ENCODE data around the gene KIAA0319L.
"Not testable (repeated sequence)": the region's sequence is repeated elsewhere in the genome, so short reads cannot be mapped to it uniquely, and the experiment has no call there.

Gene KIAA0319L

DNA sequence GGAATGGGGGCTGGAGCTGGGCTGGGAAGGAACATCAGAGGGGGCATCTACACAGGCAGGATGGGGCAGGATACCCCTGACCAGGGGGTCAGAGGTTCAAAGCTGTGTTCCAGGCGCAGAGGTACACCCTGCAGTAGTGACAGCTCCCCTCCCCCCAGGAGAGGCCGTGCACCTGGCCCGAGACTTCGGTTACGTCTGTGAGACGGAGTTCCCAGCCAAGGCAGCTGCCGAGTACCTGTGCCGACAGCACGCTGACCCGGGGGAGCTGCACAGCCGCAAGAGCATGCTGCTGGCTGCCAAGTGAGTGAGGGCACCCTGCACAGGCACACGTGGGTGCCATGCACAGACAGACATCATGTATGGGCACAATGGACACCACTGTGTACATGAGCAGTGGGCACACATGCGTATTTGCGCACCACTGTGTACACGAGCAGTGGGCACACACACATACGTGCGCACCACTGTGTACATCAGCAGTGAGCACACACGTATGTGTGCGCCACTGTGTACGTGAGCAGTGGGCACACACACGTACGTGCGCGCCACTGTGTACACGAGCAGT lies 33.4 kb upstream of the KIAA0319L start:
- no peak overlapping the region for H3K4me3 ChIP-seq (ENCODE audit: low read length)
- TF ChIP-seq, protein P1, sequence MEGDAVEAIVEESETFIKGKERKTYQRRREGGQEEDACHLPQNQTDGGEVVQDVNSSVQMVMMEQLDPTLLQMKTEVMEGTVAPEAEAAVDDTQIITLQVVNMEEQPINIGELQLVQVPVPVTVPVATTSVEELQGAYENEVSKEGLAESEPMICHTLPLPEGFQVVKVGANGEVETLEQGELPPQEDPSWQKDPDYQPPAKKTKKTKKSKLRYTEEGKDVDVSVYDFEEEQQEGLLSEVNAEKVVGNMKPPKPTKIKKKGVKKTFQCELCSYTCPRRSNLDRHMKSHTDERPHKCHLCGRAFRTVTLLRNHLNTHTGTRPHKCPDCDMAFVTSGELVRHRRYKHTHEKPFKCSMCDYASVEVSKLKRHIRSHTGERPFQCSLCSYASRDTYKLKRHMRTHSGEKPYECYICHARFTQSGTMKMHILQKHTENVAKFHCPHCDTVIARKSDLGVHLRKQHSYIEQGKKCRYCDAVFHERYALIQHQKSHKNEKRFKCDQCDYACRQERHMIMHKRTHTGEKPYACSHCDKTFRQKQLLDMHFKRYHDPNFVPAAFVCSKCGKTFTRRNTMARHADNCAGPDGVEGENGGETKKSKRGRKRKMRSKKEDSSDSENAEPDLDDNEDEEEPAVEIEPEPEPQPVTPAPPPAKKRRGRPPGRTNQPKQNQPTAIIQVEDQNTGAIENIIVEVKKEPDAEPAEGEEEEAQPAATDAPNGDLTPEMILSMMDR (conservative IDR thresholded peaks at IDR 0.05; ENCODE audit: low read depth, low read length), result no peak
- DNase-seq (ENCODE audit: low read depth), result no peak

DNA sequence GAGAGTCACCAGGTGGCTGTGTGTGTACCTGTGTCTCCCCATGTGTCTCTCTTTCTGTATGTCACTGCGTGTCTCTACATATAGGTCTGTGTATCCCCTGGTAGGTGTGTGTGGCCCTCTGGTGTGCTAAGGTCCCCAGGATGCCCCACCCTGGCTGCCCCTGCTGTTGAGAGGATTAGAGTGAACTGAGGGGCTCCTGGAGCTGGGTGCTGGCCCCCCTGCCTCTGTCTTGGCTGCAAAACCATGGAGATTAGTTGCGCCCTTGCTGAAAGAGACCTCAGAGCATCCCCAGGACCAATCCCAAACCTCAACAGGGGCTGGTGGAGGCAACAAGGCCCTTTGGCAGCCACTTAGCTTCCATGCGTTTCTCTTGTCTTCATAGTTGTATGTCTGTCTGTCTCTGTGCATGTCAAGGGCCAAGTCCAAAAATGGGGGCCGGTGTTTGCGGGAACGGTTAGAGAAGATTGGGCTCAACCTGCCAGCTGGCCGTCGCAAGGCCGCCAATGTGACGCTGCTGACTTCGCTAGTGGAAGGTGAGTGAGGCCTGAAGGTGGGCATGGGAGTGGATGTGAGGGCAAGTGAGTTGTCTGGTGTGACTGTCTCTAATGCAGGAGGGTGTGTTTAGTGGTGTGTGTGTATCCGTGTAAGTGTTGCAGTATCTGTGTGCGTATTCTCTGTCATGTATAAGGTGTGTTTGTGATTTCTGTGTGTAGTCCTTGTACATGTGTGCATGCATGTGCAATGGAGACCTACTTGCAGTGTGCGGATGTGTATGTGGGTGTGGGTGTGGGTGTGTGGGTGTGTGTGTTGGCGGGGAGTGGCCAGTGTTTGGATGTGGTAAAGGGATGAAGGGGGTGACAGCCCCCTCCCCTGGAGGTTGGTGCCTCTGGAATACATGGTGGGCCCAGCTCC lies 32.6 kb upstream of the KIAA0319L start:
- no peak for DNase-seq (ENCODE audit: low read depth)
- no peak overlapping the region for H3K4me3 ChIP-seq (ENCODE audit: low read length)
- TF ChIP-seq, protein P1 (conservative IDR thresholded peaks at IDR 0.05; ENCODE audit: low read depth, low read length), result no peak

DNA sequence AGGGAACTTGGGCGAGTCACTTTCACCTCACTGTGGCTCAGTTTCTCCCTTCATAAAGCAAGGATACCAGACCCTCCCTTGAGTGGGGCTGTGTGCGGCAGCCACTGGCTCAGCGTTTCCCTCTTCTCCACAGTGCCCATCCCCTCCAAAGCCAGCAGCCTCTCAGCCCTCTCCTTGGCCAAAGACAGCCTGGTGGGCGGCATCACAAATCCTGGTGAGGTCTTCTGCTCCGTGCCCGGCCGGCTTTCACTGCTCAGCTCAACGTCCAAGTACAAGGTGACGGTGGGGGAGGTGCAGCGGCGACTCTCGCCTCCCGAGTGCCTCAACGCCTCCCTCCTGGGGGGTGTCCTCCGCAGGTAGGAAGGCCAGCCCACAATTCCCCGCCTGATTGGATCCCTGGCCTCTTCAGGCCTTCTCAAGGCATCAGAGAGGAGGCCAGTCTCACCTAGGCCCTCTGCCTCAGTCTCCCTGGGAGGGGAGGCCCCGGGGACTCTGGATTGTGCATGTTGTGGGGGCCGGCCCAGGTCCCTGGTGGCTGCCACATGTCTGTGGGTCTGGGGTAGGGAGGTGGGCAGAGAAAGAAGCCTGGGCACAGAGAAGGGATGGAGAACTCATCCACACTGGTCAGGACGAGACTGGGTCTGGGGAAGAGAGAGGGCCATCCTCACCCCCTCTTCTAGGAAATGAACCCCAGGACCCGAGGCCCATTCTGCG lies 31.2 kb upstream of the KIAA0319L start:
- H3K4me3 ChIP-seq (ENCODE audit: low read length), result no peak overlapping the region
- DNase-seq (ENCODE audit: low read depth), result no peak
- TF ChIP-seq, protein P1 (conservative IDR thresholded peaks at IDR 0.05; ENCODE audit: low read depth, low read length), result no peak

DNA sequence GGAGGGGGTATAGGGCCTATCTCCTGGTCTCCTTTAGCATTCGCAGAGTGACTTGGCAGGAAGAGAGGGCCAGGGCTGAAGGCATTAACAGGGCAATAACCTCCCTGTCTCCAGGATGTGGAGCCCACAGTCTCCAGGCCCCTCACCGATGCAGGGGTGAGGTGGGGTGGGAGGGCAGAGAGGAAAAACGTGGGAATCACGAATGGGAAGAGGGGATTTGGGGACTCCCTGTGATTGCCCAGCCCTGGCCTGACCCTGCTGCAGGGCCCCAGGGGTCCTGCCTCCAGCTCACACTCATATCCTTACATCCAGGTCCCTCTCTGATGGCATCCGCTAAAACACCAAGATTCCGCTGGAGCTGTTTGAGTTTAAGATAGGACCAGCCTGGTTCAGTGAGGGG lies 30.5 kb upstream of the KIAA0319L start:
- H3K4me3 ChIP-seq (ENCODE audit: low read length), result no peak overlapping the region
- no peak for DNase-seq (ENCODE audit: low read depth)
- TF ChIP-seq, protein P1 (conservative IDR thresholded peaks at IDR 0.05; ENCODE audit: low read depth, low read length), result no peak

DNA sequence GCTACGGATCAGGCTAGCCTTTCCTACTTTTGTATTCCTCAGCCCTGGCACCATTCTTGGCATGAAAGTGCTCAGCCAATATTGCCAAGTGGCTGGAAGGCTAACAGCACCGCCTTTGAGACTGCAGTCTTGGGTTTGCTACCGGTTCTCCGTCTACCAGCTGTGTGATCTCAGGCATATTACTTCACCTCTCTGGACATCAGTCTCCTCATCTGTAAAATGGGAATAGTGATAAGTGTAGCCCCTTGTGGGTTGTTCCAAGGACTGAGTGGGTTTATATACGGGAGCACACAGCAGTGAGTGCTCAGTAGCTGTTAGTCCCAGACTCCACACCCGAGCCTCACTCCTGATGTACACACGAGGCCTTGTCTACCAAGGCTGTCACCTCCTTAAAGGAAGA lies 29.6 kb upstream of the KIAA0319L start:
- no peak for DNase-seq (ENCODE audit: low read depth)
- no peak overlapping the region for H3K4me3 ChIP-seq (ENCODE audit: low read length)
- TF ChIP-seq, protein P1 (conservative IDR thresholded peaks at IDR 0.05; ENCODE audit: low read depth, low read length), result no peak

DNA sequence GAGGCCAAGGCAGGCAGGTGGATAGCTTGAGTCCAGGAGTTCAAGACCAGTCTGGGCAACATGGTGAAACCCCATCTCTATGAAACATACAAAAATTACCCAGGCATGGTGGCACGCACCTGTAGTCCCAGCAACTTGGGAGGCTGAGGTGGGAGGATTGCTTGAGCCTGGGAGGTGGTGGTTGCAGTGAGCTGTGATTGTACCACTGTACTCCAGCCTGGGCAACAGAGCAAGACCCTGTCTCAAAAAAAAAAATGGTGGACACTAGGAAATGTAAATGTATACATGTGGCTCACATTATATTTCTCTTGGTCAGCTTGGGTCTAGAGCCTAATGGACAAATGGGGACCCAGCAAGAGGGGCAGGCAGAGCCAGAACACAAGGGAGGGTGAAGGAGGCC lies 28.6 kb upstream of the KIAA0319L start:
- not testable (repeated sequence) for DNase-seq (ENCODE audit: low read depth); H3K4me3 ChIP-seq (ENCODE audit: low read length)

DNA sequence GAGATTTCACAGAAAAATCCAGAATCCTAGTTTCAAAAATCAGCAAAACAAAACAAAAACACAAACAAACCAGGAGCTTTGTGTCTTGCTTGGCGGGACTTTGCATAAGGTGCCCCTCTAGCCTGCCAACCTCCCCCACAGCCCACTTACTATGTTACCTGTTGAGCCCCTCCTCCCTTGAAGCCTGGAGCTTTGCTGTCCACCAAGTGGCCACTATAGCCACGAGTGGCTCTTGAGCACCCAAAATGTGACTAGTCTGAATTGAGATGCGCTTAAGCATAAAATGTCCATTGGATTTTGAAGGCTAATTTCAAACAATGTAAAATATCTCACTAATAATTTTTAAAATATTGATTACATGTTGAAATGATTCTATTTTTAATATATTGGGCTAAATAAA lies 28.1 kb upstream of the KIAA0319L start:
- TF ChIP-seq, protein P1 (conservative IDR thresholded peaks at IDR 0.05; ENCODE audit: low read depth, low read length), result no peak
- DNase-seq (ENCODE audit: low read depth), result no peak

DNA sequence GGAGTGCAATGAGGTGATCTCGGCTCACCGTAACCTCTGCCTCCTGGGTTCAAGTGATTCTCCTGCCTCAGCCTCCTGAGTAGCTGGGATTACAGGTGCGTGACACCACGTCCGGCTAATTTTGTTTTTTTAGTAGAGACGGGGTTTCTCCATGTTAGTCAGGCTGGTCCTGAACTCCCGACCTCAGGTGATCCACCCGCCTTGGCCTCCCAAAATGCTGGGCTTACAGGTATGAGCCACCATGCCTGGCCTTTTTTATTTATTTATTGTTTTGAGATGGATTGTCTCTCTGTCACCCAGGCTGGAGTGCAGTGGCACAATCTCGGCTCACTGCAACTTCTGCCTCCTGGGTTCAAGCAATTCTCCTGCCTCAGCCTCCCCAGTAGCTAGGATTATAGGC lies 24.4 kb upstream of the KIAA0319L start:
- not testable (repeated sequence) for DNase-seq (ENCODE audit: low read depth); H3K4me3 ChIP-seq (ENCODE audit: low read length)

More for the DNA sequence above, 28.1 kb upstream of the KIAA0319L start:
- no peak overlapping the region for H3K4me3 ChIP-seq (ENCODE audit: low read length)
